ENCODE results near the gene IDH2.
A peak's percentile ranks its signal among the peaks of the same experiment; 100 is the strongest.
"Not testable (repeated sequence)": the region's sequence is repeated elsewhere in the genome, so short reads cannot be mapped to it uniquely, and the experiment has no call there.

Gene IDH2

GRCh38 chr15:90124507-90124906 is 22.2 kb upstream of the IDH2 start:
- H3K9ac ChIP-seq (ENCODE audit: insufficient read length): no peak overlapping the region
- no peak for DNase-seq (ENCODE audit: low read depth, low spot score)
- TF ChIP-seq EZH2 (IDR thresholded peaks at IDR 0.05) (no peak), FOXP2 (optimal IDR thresholded peaks at IDR 0.05; ENCODE audit: control extremely low read depth, extremely low read length, insufficient read depth) (no peak), POLR2AphosphoS5 (IDR thresholded peaks at IDR 0.05; ENCODE audit: borderline replicate concordance, low read depth, low read length) (no peak)
- no peak overlapping the region for H3K27ac ChIP-seq
- H3K4me3 ChIP-seq: no peak overlapping the region
- no peaks in the 10 kb centered on the region for H3K9me3 ChIP-seq (ENCODE audit: low read depth, low read length)
- H3K36me3 ChIP-seq (ENCODE audit: insufficient read depth, low read length): no peaks in the 10 kb centered on the region

DNA sequence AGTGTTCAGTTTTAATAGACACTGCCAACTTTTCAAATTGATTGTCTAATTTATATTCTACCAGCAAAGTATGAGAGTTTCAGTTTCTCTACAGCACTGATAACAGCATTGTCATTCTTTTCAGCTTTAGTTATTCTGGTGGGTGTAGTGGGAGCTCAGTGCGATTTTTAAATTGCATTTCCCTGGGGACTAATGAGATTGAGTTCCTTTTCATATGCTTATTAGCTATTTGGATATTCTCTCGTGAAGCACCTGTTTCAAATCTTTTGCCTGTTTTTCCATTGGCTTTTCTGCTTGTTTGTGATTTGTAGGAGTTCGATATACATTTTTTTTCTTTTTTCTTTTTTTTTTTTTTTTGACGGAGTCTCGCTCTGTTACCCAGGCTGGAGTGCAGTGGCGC is 18.8 kb upstream of the IDH2 start:
- peak overlapping the region; percentile 59 for H3K27ac ChIP-seq
- no peaks in the 10 kb centered on the region for H3K36me3 ChIP-seq (ENCODE audit: insufficient read depth, low read length)
- TF ChIP-seq FOXP2 (optimal IDR thresholded peaks at IDR 0.05; ENCODE audit: control extremely low read depth, extremely low read length, insufficient read depth): no peak
- TF ChIP-seq EZH2 (IDR thresholded peaks at IDR 0.05): no peak
- TF ChIP-seq POLR2AphosphoS5 (IDR thresholded peaks at IDR 0.05; ENCODE audit: borderline replicate concordance, low read depth, low read length): no peak
- H3K9me3 ChIP-seq (ENCODE audit: low read depth, low read length): no peaks in the 10 kb centered on the region
- H3K9ac ChIP-seq (ENCODE audit: insufficient read length): no peak overlapping the region
- peak; percentile 74 for DNase-seq (ENCODE audit: low read depth, low spot score)
- peak overlapping the region; percentile 50; the same call in 1 of the 2 replicates for H3K4me3 ChIP-seq

GRCh38 chr15:90119367-90119766 is 17.1 kb upstream of the IDH2 start:
- no peak overlapping the region for H3K27ac ChIP-seq
- no peak for DNase-seq (ENCODE audit: low read depth, low spot score)
- no peaks in the 10 kb centered on the region for H3K36me3 ChIP-seq (ENCODE audit: insufficient read depth, low read length)
- no peak overlapping the region for H3K9ac ChIP-seq (ENCODE audit: insufficient read length)
- H3K9me3 ChIP-seq (ENCODE audit: low read depth, low read length): peaks cover 3% of the 10 kb centered on the region; the same call in 1 of the 2 replicates
- TF ChIP-seq POLR2AphosphoS5 (IDR thresholded peaks at IDR 0.05; ENCODE audit: borderline replicate concordance, low read depth, low read length): no peak
- no peak overlapping the region for H3K4me3 ChIP-seq

DNA sequence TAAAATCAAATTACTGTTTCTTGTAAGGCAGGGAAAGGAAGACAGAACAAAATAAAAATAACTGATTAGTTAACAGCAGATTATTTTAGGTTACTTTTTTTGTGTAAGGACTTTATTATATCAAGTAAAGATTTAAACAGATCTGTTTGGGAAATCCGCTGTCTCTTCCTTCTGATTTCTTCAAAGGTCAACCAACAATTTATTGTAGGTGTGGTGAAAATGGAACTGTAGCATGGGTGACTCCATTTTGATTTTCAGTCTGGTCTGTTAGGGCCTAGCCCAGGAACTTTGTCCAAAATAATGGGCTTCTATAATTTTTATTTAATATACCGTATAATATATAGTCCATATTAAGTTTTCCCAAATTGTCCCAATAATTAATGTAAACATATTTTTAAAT is 13.5 kb upstream of the IDH2 start:
- H3K9me3 ChIP-seq (ENCODE audit: low read depth, low read length): peaks cover 7% of the 10 kb centered on the region; the same call in 1 of the 2 replicates
- TF ChIP-seq FOXP2 (optimal IDR thresholded peaks at IDR 0.05; ENCODE audit: control extremely low read depth, extremely low read length, insufficient read depth) (no peak), EZH2 (IDR thresholded peaks at IDR 0.05) (no peak), POLR2AphosphoS5 (IDR thresholded peaks at IDR 0.05; ENCODE audit: borderline replicate concordance, low read depth, low read length) (no peak)
- H3K4me3 ChIP-seq: no peak overlapping the region
- H3K9ac ChIP-seq (ENCODE audit: insufficient read length): no peak overlapping the region
- no peak overlapping the region for H3K27ac ChIP-seq
- no peaks in the 10 kb centered on the region for H3K36me3 ChIP-seq (ENCODE audit: insufficient read depth, low read length)
- no peak for DNase-seq (ENCODE audit: low read depth, low spot score)

- H3K9ac ChIP-seq (ENCODE audit: insufficient read length): no peak overlapping the region
- no peaks in the 10 kb centered on the region for H3K36me3 ChIP-seq (ENCODE audit: insufficient read depth, low read length)
- H3K27ac ChIP-seq: no peak overlapping the region
- H3K9me3 ChIP-seq (ENCODE audit: low read depth, low read length): peaks cover 7% of the 10 kb centered on the region; the same call in 1 of the 2 replicates
- no peak overlapping the region for H3K4me3 ChIP-seq
- DNase-seq (ENCODE audit: low read depth, low spot score): no peak
- TF ChIP-seq FOXP2 (optimal IDR thresholded peaks at IDR 0.05; ENCODE audit: control extremely low read depth, extremely low read length, insufficient read depth) (no peak), POLR2AphosphoS5 (IDR thresholded peaks at IDR 0.05; ENCODE audit: borderline replicate concordance, low read depth, low read length) (no peak), EZH2 (IDR thresholded peaks at IDR 0.05) (no peak)
These were observed 12.2 kb upstream of the IDH2 start for GRCh38 chr15:90114451-90114901.

DNA sequence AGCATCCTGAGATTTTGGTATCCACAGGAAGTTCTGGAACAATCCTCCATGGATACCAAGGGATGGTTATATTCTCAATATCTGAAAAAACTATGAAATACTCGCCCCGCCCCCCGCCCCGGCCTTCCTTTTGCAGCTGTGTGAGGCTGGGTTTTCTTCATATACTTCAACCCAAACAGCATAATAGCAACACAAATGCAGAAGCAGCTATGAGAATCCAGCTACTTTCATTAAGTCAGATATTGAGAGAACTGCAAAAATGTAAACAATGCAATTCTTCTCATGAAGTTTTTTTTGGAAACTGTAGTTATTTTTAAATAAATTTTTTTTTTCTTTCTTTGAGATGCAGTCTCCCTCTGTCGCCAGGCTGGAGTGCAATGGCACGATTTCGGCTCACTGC is 10.9 kb upstream of the IDH2 start:
- Histone ChIP-seq H3K9ac (ENCODE audit: insufficient read length) (no peak overlapping the region), H3K4me3 (no peak overlapping the region), H3K27ac (no peak overlapping the region), H3K9me3 (ENCODE audit: low read depth, low read length) (peaks cover 7% of the 10 kb centered on the region; the same call in 1 of the 2 replicates), H3K36me3 (ENCODE audit: insufficient read depth, low read length) (no peaks in the 10 kb centered on the region)
- TF ChIP-seq FOXP2 (optimal IDR thresholded peaks at IDR 0.05; ENCODE audit: control extremely low read depth, extremely low read length, insufficient read depth) (no peak), POLR2AphosphoS5 (IDR thresholded peaks at IDR 0.05; ENCODE audit: borderline replicate concordance, low read depth, low read length) (no peak), EZH2 (IDR thresholded peaks at IDR 0.05) (no peak)
- DNase-seq (ENCODE audit: low read depth, low spot score): no peak

GRCh38 chr15:90109163-90109751 is 7.0 kb upstream of the IDH2 start:
- H3K36me3 ChIP-seq (ENCODE audit: insufficient read depth, low read length); H3K9ac ChIP-seq (ENCODE audit: insufficient read length); H3K27ac ChIP-seq; DNase-seq (ENCODE audit: low read depth, low spot score); H3K9me3 ChIP-seq (ENCODE audit: low read depth, low read length); H3K4me3 ChIP-seq: not testable (repeated sequence)

- not testable (repeated sequence) for H3K27ac ChIP-seq; DNase-seq (ENCODE audit: low read depth, low spot score); H3K4me3 ChIP-seq; H3K9ac ChIP-seq (ENCODE audit: insufficient read length); H3K9me3 ChIP-seq (ENCODE audit: low read depth, low read length); H3K36me3 ChIP-seq (ENCODE audit: insufficient read depth, low read length)
These were observed 5.8 kb upstream of the IDH2 start for GRCh38 chr15:90108038-90108437.

DNA sequence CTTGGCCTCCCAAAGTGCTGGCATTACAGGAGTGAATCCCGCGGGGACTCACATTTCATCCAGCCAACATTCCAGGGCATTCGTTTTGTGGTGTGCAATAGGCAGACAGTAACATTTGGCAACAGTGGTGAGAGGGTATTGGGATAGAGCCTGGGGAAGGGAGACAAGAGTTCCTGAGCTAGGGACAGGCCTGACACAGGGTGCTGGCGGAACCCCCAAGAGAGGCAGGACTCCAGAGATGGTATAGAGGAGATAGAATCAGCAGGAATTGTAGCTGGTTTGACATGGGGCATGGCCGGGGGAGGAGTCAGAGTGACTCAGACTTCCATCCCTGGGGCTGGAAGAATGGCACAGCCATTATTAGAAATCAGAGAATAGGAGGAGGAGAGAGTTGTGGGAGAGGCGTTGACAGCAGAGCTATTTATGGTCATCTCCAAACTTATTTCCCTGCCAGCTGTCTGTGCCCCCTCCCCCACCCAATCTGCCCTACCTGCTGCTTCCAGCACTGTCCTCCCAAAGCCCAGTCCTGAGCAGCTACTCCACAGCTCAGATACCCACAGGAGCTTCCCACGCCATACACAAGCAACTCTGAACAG is 4.4 kb upstream of the IDH2 start:
- H3K4me3 ChIP-seq: no peak overlapping the region
- no peaks in the 10 kb centered on the region for H3K9me3 ChIP-seq (ENCODE audit: low read depth, low read length)
- H3K36me3 ChIP-seq (ENCODE audit: insufficient read depth, low read length): no peaks in the 10 kb centered on the region
- DNase-seq (ENCODE audit: low read depth, low spot score): no peak
- TF ChIP-seq POLR2AphosphoS5 (IDR thresholded peaks at IDR 0.05; ENCODE audit: borderline replicate concordance, low read depth, low read length) (no peak), FOXP2 (optimal IDR thresholded peaks at IDR 0.05; ENCODE audit: control extremely low read depth, extremely low read length, insufficient read depth) (no peak), EZH2 (IDR thresholded peaks at IDR 0.05) (no peak)
- no peak overlapping the region for H3K9ac ChIP-seq (ENCODE audit: insufficient read length)
- no peak overlapping the region for H3K27ac ChIP-seq
